LNCaP clone FGC (cell line): ENCODE measurements around the gene KDM1A.

Experiments
- DNase-seq: peaks from one replicate; pipeline ENCODE4 v3.0.0-alpha.2; 2011; ENCODE audit warnings: low read depth
- H3K4me3 ChIP-seq: 2 replicates; pipeline ENCODE4 v1.5.1; 2011; ENCODE audit warnings: mild to moderate bottlenecking, low read depth, low read length, control low read depth
- CTCF ChIP-seq: IDR thresholded peaks from 2 replicates; pipeline ENCODE4 v1.5.1; 2012; ENCODE audit warnings: mild to moderate bottlenecking; ENCODE audit not compliant: control insufficient read depth, insufficient read depth; ENCODE audit errors: extremely low read depth

Gene KDM1A

GRCh38 chr1:23057301-23057700 lies 38.0 kb downstream of the KDM1A start:
- no peak for TF ChIP-seq CTCF
- DNase-seq: no peak
- H3K4me3 ChIP-seq: no peak overlapping the region

- TF ChIP-seq CTCF: no peak
- H3K4me3 ChIP-seq: no peak overlapping the region
- no peak for DNase-seq
Observed at GRCh38 chr1:23062271-23062670, 43.0 kb downstream of the KDM1A start.

DNA sequence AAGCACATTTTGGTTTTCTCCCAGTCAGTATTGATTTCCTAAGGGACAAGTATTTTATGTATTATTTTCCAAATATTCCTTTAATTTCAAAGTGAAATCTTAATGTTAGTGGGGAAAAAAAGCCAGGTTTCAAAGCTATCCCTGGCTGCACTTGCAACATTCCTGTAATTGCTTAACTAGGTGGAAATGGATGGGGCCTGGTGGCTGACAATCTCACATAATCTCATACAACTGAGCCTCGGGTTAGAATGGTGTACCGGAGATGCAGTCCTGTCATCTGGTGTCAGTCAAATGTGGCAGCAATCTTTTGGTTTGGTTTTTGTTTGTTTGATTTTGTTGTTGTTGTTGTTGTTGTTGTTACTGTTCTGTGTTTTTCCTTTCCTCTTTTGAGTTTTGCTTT lies 46.1 kb downstream of the KDM1A start:
- no peak overlapping the region for H3K4me3 ChIP-seq
- TF ChIP-seq CTCF: no peak
- DNase-seq: no peak

DNA sequence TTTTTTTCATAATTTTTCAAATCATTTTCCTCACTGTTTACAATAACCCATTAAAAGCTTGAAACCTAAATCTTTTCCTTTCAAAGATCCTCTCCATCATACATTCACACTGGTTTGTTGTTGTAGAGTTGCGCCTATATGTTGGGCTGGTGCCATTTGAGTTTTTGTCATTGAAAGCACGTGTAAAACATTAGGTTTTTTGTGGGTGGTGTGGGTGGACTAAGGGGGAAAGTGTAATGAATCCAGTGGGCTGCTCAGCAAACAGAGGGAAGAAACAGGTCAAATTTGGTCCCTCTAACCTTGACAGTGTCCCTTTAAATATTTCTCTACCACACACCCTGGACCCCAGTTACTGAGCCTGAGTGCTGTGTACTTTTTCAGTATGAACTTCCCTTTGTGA lies 46.8 kb downstream of the KDM1A start:
- no peak for DNase-seq
- TF ChIP-seq CTCF: no peak

DNA sequence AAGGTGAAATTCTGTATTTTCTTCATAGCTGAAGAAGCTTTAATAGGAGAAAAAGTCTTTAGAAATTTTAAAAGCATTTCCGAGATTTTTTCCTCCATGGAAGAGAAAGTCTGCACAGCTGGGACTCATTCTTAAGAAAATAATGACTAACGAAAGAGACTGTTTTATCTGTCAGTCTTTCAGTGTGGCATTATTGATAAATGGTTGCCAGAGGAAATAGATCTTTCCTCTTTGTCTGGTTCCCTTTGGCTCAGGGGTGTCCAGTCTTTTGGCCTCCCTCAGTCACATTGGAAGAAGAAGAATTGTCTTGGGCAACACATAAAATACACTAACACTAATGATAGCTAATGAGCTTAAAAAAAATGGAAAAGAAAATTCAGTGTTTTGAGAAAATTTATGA lies 49.9 kb downstream of the KDM1A start:
- no peak overlapping the region for H3K4me3 ChIP-seq
- TF ChIP-seq CTCF: no peak
- DNase-seq: no peak

More for the DNA sequence above, 46.8 kb downstream of the KDM1A start:
- H3K4me3 ChIP-seq: no peak overlapping the region

GRCh38 chr1:23069675-23070074 lies 50.4 kb downstream of the KDM1A start:
- no peak for TF ChIP-seq CTCF
- H3K4me3 ChIP-seq: no peak overlapping the region
- DNase-seq: no peak

GRCh38 chr1:23074012-23074411 lies 54.7 kb downstream of the KDM1A start:
- TF ChIP-seq CTCF: no peak
- DNase-seq: no peak
- H3K4me3 ChIP-seq: no peak overlapping the region
